Measurements from ENCODE around the gene PPT1. TPM values are rescaled to one million over a fixed set of nuclear protein-coding genes. Genes with fewer than 3 reads are reported as not detected.

The PPT1 gene
- total and polyA plus RNA-seq, 4 experiments from 2014 or later = 56.7 to 292 (median 120) TPM

DNA sequence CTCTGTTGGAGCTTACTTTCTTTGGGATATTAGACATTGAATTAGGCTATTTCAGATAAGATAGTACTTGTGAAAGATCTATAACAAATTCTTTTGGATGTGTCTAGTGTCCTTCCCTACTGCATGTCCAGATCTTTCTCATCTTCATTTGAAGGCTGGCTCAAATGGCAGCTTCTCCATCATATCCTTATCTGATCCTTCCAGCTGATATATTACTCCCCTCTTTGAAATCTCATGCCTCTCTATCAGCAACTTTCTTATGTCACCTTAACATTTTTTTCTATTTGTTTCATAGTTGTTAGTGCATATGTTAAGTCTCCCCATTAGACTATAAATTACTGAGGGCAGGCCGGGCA, 39.0 kb downstream of the PPT1 start:
- POLR2A ChIA-PET (ENCODE audit: partially characterized antibody) = interaction anchor here (1.4 to 8.0 kb wide), 3 partner anchors 10 to 18 kb away, joined by 4 to 115 read pairs (median 16); partner anchors contain the start of gene CAP1
- Histone ChIP-seq H3K27ac (ENCODE audit: low read depth, low read length) (peak overlapping the region; percentile 63), H3K9me3 (ENCODE audit: control insufficient read depth in 1 of 2, low read length in 2 of 2) (no peaks in the 10 kb centered on the region), H3K4me3 (ENCODE audit: low read length in 2 of 2) (peak overlapping the region in 1 of 2 donors; percentile 32), H3K27me3 (ENCODE audit: insufficient read depth, low read length) (no peaks in the 10 kb centered on the region), H3K4me1 (ENCODE audit: insufficient read depth, low read length) (peaks cover 91% of the 10 kb centered on the region), H3K36me3 (ENCODE audit: insufficient read depth, low read length) (peaks cover 33% of the 10 kb centered on the region)
- Mint-ChIP-seq H3K9me3 (no peaks in the 10 kb centered on the region), H3K27me3 (no peaks in the 10 kb centered on the region), H3K4me3 (peak overlapping the region in 7 of 8 donors; percentile 61 to 82 (median 79)), H3K4me1 (peaks cover 75 to 93% (median 84%) of the 10 kb centered on the region in 4 donors), H3K27ac (peak overlapping the region; percentile 25 to 95 (median 88)), H3K36me3 (peaks cover 23 to 63% of the 10 kb centered on the region in 2 donors)
- CTCF ChIA-PET (ENCODE audit: partially characterized antibody) = interaction anchor here (0.8 to 3.4 kb wide), 9 partner anchors 8 to 281 kb away, joined by 3 to 16 read pairs (median 4); no protein-coding TSS in a partner anchor
- no peak for DNase-seq
- intact Hi-C loops (cut with micrococcal nuclease) = no loop called here

- ChIA-PET CTCF (ENCODE audit: partially characterized antibody) (interaction anchor here (0.8 to 3.4 kb wide), 12 partner anchors 7 to 281 kb away, joined by 3 to 16 read pairs (median 4); no protein-coding TSS in a partner anchor), POLR2A (ENCODE audit: partially characterized antibody) (interaction anchor here (0.9 to 8.0 kb wide), 4 partner anchors 9 to 18 kb away, joined by 3 to 115 read pairs (median 10); partner anchors contain the start of gene CAP1)
- Histone ChIP-seq H3K27ac (ENCODE audit: low read depth, low read length) (peak overlapping the region; percentile 63), H3K4me1 (ENCODE audit: insufficient read depth, low read length) (peaks cover 93% of the 10 kb centered on the region), H3K9me3 (ENCODE audit: control insufficient read depth in 1 of 2, low read length in 2 of 2) (no peaks in the 10 kb centered on the region), H3K27me3 (ENCODE audit: insufficient read depth, low read length) (no peaks in the 10 kb centered on the region), H3K36me3 (ENCODE audit: insufficient read depth, low read length) (peaks cover 33% of the 10 kb centered on the region), H3K4me3 (ENCODE audit: low read length in 2 of 2) (no peak overlapping the region)
- peaks cover 23 to 66% of the 10 kb centered on the region in 2 donors for H3K36me3 Mint-ChIP-seq
- no peaks in the 10 kb centered on the region for H3K27me3 Mint-ChIP-seq
- peaks cover 75 to 97% (median 87%) of the 10 kb centered on the region in 4 donors for H3K4me1 Mint-ChIP-seq
- peak overlapping the region in 7 of 8 donors; percentile 9 to 79 (median 43) for H3K4me3 Mint-ChIP-seq
- H3K9me3 Mint-ChIP-seq = no peaks in the 10 kb centered on the region
- intact Hi-C loops (cut with micrococcal nuclease) = no loop called here
- peak overlapping the region; percentile 30 to 95 (median 83) for H3K27ac Mint-ChIP-seq
- no peak for DNase-seq
Measured at GRCh38 chr1:40057310-40058030, 39.6 kb downstream of the PPT1 start.

- peaks cover 18 to 66% of the 10 kb centered on the region in 2 donors for H3K36me3 Mint-ChIP-seq
- Histone ChIP-seq H3K27me3 (ENCODE audit: insufficient read depth, low read length) (no peaks in the 10 kb centered on the region), H3K4me3 (ENCODE audit: low read length in 2 of 2) (no peak overlapping the region), H3K9me3 (ENCODE audit: control insufficient read depth in 1 of 2, low read length in 2 of 2) (no peaks in the 10 kb centered on the region), H3K36me3 (ENCODE audit: insufficient read depth, low read length) (peaks cover 28% of the 10 kb centered on the region), H3K27ac (ENCODE audit: low read depth, low read length) (peak overlapping the region; percentile 63), H3K4me1 (ENCODE audit: insufficient read depth, low read length) (peaks cover 95% of the 10 kb centered on the region)
- H3K27ac Mint-ChIP-seq = peak overlapping the region; percentile 76 to 95 (median 88)
- H3K27me3 Mint-ChIP-seq = no peaks in the 10 kb centered on the region
- no peaks in the 10 kb centered on the region for H3K9me3 Mint-ChIP-seq
- POLR2A ChIA-PET (ENCODE audit: partially characterized antibody) = interaction anchor here (0.9 to 8.0 kb wide), 3 partner anchors 8 to 17 kb away, joined by 3 to 115 read pairs (median 16); partner anchors contain the start of gene CAP1
- peak overlapping the region in 7 of 8 donors; percentile 33 to 79 (median 45) for H3K4me3 Mint-ChIP-seq
- H3K4me1 Mint-ChIP-seq = peaks cover 76 to 98% (median 88%) of the 10 kb centered on the region in 4 donors
- DNase-seq = no peak
- CTCF ChIA-PET (ENCODE audit: partially characterized antibody) = interaction anchor here (0.9 to 1.7 kb wide), 7 partner anchors 12 to 282 kb away, joined by 3 to 9 read pairs (median 4); no protein-coding TSS in a partner anchor
- intact Hi-C loops (cut with micrococcal nuclease) = no loop called here
Measured at GRCh38 chr1:40056519-40057309, 40.3 kb downstream of the PPT1 start.

- Histone ChIP-seq H3K36me3 (ENCODE audit: insufficient read depth, low read length) (peaks cover 14% of the 10 kb centered on the region), H3K4me3 (ENCODE audit: low read length in 2 of 2) (no peak overlapping the region), H3K4me1 (ENCODE audit: insufficient read depth, low read length) (peaks cover 94% of the 10 kb centered on the region), H3K27me3 (ENCODE audit: insufficient read depth, low read length) (no peaks in the 10 kb centered on the region), H3K9me3 (ENCODE audit: control insufficient read depth in 1 of 2, low read length in 2 of 2) (no peaks in the 10 kb centered on the region), H3K27ac (ENCODE audit: low read depth, low read length) (no peak overlapping the region)
- peak overlapping the region in 5 of 8 donors; percentile 16 to 51 (median 49) for H3K4me3 Mint-ChIP-seq
- ChIA-PET CTCF (ENCODE audit: partially characterized antibody) (no interaction called here), POLR2A (ENCODE audit: partially characterized antibody) (interaction anchor here (0.6 to 1.3 kb wide), 2 partner anchors 10 to 11 kb away, joined by 3 read pairs; no protein-coding TSS in a partner anchor)
- no peaks in the 10 kb centered on the region for H3K9me3 Mint-ChIP-seq
- H3K4me1 Mint-ChIP-seq = peaks cover 66 to 97% (median 85%) of the 10 kb centered on the region in 4 donors
- no peak for DNase-seq
- intact Hi-C loops (cut with micrococcal nuclease) = no loop called here
- peak overlapping the region; percentile 23 to 89 (median 79) for H3K27ac Mint-ChIP-seq
- no peaks in the 10 kb centered on the region for H3K27me3 Mint-ChIP-seq
- peaks cover 21 to 64% of the 10 kb centered on the region in 2 donors for H3K36me3 Mint-ChIP-seq
Measured at GRCh38 chr1:40053138-40053887, 43.7 kb downstream of the PPT1 start.

DNA sequence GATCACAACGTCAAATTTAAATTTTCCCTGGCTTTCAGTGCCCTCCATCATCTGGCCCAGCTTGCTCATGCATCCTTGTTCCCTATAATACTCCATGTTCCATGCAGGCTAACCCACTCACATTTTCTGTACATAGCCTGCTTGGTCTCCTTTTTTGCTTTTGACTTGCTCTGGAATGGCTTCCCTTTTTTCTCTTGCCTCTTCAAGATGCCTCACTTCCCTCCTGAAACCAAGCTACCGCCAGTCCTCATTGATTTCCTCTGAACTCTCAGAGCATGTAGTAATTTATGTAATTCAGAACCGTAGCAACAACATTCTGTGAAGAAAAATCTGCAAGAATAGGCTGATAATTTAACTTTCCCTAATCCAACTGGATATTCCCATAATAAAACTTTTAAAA, 46.2 kb downstream of the PPT1 start:
- intact Hi-C loops (cut with micrococcal nuclease) = no loop called here

DNA sequence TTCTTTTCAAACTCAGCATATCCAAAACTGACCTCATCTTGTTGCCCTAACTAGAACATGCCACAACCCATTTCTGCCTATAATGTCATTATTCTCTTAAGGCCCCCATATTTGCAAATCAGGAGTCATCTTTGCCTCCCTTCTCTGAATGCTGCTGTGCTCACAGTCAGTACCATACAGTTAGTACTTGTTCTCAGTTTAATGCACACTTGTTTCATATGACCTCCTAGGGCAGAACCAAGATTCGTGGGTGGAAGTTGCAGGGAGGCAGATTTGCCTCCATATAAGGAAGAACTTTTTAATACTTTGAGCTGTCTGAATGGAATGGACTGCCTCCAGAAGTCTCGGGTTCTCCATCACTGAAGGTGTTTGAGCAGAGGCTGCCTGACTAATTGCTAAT, 47.3 kb downstream of the PPT1 start:
- no peaks in the 10 kb centered on the region for H3K9me3 Mint-ChIP-seq
- no peak for DNase-seq

More for the DNA sequence above, 46.2 kb downstream of the PPT1 start:
- H3K27me3 ChIP-seq (ENCODE audit: insufficient read depth, low read length) = no peaks in the 10 kb centered on the region
- no peaks in the 10 kb centered on the region for H3K27me3 Mint-ChIP-seq
- H3K4me3 ChIP-seq (ENCODE audit: low read length in 2 of 2) = no peak overlapping the region
- no peak for DNase-seq
- H3K9me3 ChIP-seq (ENCODE audit: control insufficient read depth in 1 of 2, low read length in 2 of 2) = no peaks in the 10 kb centered on the region
- peak overlapping the region; percentile 61 to 92 (median 88) for H3K27ac Mint-ChIP-seq
- H3K27ac ChIP-seq (ENCODE audit: low read depth, low read length) = peak overlapping the region; percentile 39
- ChIA-PET POLR2A (ENCODE audit: partially characterized antibody) (interaction anchor here (1.4 to 2.8 kb wide), 4 partner anchors 9 to 19 kb away, joined by 4 to 39 read pairs (median 8); partner anchors contain the start of gene CAP1), CTCF (ENCODE audit: partially characterized antibody) (interaction anchor here (0.9 to 2.5 kb wide), 6 partner anchors 8 to 131 kb away, joined by 3 to 10 read pairs (median 4); partner anchors contain the start of gene CAP1)
- peaks cover 7% of the 10 kb centered on the region for H3K36me3 ChIP-seq (ENCODE audit: insufficient read depth, low read length)
- H3K4me1 Mint-ChIP-seq = peaks cover 58 to 95% (median 80%) of the 10 kb centered on the region in 4 donors
- peaks cover 93% of the 10 kb centered on the region for H3K4me1 ChIP-seq (ENCODE audit: insufficient read depth, low read length)
- H3K4me3 Mint-ChIP-seq = peak overlapping the region in 7 of 8 donors; percentile 26 to 76 (median 58)
- peaks cover 21 to 65% of the 10 kb centered on the region in 2 donors for H3K36me3 Mint-ChIP-seq
- H3K9me3 Mint-ChIP-seq = no peaks in the 10 kb centered on the region

More for the DNA sequence above, 47.3 kb downstream of the PPT1 start:
- H3K27me3 Mint-ChIP-seq = no peaks in the 10 kb centered on the region
- H3K36me3 Mint-ChIP-seq = peaks cover 17 to 68% of the 10 kb centered on the region in 2 donors
- CTCF ChIA-PET (ENCODE audit: partially characterized antibody) = interaction anchor here (0.9 to 2.5 kb wide), 6 partner anchors 9 to 233 kb away, joined by 3 to 10 read pairs (median 6); no protein-coding TSS in a partner anchor
- H3K4me3 ChIP-seq (ENCODE audit: low read length in 2 of 2) = no peak overlapping the region
- peak overlapping the region in 7 of 8 donors; percentile 25 to 87 (median 63) for H3K4me3 Mint-ChIP-seq
- no peaks in the 10 kb centered on the region for H3K27me3 ChIP-seq (ENCODE audit: insufficient read depth, low read length)
- intact Hi-C loops (cut with micrococcal nuclease) = no loop called here
- POLR2A ChIA-PET (ENCODE audit: partially characterized antibody) = interaction anchor here (0.7 to 3.5 kb wide), 3 partner anchors 8 to 12 kb away, joined by 3 to 39 read pairs (median 16); partner anchors contain the start of gene CAP1
- peak overlapping the region; percentile 37 to 95 (median 86) for H3K27ac Mint-ChIP-seq
- H3K36me3 ChIP-seq (ENCODE audit: insufficient read depth, low read length) = peaks cover 7% of the 10 kb centered on the region
- H3K27ac ChIP-seq (ENCODE audit: low read depth, low read length) = peak overlapping the region; percentile 7
- peaks cover 56 to 95% (median 79%) of the 10 kb centered on the region in 4 donors for H3K4me1 Mint-ChIP-seq
- H3K9me3 ChIP-seq (ENCODE audit: control insufficient read depth in 1 of 2, low read length in 2 of 2) = no peaks in the 10 kb centered on the region
- H3K4me1 ChIP-seq (ENCODE audit: insufficient read depth, low read length) = peaks cover 93% of the 10 kb centered on the region
